Measurements from ENCODE around the gene TIFAB.

TIFAB gene

DNA sequence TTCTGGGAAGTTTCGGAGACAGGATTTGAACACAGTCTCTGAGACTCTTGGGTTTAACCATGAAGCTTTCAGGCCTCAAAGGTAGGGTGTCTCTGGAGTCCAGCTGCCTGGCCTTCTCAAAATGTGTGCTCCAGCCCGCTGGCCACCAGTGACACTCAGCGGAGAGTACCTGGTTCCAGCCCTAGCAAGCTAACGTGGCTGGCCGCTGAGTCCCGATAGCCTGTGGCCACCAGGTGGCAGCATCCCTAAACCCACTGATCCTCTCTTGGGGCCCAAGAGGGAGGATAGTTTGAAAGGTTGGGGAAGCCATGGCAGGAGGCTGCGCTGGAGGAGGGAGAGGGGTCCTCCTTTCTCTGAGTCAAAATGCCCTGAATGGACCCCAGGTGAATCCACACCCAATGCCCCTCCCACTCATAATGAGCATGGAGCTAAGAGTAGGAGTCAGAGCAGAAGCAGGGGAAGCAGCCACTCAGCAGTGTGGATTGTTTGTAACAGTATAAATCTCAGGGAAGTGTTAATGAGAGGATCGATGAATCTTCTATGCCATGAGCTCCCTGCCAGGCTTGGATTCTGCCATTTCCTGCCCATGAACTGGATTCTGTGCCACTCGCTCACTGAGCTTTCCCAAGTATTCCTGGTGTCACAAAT, 5.4 kb upstream of the TIFAB start:
- peak; percentile 33 for DNase-seq

DNA sequence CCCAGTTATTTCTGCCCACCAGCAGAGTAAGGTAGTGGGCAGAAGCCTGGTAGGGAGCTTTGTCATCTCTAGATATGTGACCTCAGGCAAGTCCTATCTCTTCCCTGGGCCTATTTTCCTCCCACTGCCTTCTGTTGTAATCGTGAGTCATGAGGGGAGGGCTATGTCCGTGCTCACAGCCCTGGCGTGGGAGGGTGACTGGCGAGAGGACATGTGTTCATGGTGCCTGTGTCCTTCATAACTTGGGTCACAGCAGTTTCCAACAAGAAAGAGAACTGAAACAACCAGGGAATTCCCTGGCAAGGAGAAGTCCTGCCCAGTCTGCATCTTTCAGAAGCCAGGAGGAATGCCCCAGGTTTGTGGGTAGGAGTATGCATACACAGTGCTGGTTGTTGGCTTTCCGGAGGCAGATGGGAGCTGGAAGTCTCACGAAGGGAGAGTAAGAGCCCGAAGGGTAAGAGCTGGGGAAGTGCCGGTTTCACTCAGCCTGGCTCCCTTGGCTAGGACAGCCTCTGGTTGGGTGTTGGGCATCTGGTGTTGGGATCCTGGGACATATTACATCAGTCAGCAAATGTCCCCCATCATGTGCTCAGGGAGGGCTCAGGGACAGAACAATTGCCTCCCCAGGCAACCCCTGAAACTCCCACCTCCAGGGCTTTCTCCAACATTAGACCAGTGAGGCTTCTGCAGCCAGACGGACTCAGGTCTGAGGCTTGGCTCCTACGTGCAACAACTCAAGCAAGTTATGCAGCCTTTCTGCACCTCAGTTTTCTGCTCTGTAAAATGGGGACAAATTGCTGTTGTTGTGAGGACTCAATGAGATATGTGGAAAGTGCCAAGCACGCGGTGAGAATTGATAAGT, 4.3 kb upstream of the TIFAB start:
- DNase-seq, result no peak

DNA sequence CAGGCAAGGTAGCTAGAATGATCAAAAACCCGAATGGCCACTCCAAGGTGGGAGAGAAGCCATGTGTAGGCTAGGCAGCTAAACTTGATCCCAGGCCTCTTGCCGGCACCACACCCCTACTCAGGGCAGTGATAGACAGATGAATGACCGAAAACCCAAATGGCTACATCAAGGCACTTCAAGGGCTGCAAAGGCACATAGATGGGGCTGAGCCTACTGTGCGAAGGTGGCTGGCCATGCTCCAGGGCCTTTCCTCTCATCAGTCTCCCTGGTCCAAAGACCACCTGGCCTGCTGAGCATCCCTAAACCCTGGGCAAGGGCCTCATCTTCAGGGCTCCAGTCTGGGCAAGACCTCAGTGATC, 3.7 kb upstream of the TIFAB start:
- no peak for DNase-seq

DNA sequence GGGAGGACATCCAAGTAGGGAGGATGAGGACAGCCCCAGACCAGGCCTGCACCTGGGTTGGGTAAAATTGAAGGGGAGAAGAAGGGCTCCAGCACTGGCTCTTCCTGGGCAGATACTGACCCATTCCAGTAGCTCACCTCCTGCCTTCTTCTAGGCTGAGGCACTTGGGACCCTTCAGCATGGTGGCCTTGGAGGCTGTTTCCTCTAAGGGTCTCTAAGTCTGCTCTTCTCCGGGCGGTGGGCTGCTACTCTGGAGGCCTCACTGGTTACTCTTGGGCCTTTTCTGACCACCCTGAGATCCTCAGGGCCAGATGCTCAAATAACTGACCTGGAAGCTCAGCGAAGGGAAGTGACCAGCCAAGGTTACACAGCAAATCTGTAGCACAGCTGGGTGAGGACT, 2.8 kb upstream of the TIFAB start:
- DNase-seq, result no peak

DNA sequence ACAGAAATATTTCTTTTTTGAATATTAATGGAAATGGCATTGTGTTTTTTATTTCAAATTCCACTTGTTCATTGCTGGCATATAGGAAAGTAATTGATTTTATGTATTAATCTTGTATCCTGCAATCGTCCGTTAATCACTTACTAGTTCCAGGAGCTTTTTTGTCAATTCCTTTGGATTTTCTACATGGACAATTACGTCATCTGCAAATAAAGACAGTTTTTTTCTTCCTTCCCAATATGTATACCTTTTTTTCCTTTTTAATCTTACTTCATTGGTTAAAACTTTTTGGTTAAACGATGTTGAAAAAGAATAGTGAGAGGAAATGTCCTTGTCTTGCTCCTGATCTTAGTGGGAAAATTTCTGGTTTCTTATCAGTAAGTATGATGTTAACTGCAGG, 1.5 kb upstream of the TIFAB start:
- no peak for DNase-seq

DNA sequence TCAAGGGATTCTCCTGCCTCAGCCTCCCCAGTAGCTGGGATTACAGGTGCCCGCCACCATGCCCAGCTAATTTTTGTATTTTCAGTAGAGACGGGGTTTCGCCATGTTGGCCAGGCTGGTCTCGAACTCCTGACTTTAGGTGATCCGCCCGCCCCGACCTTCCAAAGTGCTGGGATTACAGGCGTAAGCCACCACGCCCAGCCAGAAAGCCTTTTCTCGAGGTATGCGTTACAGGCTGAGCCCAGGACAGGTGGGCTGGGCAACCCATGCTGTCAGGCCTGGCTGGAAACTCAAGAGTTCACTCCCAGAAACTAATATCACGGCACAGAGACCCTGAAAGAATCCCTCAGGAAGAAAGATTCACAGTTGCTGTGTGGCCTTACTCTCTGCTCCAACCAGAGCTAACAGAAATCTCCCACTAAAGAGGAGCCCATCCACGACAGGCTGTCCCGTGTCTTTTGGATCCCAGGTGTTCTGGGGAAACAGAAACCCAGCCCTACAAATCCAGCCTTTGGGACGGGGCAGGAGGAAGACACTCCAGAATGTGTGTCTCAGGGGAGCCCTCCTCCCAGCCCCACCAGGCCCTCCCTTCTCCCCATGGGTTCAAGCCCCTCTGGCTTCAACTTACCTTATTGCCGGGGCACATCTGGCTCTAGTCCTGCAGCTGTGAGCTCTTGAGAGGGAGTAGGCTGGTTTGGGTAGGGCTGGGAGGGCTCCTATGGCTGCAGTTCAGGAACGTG, 400 bp downstream of the TIFAB start:
- DNase-seq, result no peak

DNA sequence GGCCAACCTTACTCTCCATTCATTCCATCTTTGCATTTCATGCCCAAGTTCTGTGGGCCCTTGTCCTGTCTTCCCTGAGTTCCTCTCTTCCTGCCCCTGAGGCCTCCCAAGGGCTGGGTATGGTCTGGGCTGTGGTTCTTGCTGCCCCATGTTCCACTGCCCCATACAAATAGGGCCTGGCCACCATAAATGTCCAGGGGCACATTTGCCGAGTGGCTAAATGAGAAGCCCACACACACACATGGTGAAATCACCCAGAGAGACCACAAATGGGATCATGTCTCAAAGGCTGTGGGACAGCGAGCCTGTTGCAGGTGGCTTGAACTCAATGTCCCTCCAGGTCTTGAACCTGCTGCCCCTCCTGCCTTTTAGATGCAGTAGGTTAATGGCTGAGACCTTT, 1.2 kb downstream of the TIFAB start:
- no peak for DNase-seq

DNA sequence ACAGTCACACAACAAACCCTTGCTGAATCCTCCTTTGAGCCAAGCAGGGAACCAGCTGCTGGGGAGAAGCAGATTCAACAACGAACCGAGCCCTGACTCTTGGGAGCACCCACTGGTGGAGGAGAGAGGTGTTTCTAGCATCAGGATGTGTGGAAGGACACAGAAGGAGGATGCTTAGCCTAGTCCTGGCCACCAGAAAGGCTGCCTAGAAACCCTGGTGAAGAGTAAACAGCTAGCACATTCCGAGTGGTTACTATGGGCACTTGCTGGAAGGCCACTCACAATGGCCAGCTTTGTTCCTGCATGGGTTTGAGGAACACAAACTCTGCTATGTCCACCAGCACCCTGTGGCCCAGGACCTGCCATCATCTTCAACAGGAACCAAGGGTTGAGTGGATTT, 1.8 kb downstream of the TIFAB start:
- no peak for DNase-seq

DNA sequence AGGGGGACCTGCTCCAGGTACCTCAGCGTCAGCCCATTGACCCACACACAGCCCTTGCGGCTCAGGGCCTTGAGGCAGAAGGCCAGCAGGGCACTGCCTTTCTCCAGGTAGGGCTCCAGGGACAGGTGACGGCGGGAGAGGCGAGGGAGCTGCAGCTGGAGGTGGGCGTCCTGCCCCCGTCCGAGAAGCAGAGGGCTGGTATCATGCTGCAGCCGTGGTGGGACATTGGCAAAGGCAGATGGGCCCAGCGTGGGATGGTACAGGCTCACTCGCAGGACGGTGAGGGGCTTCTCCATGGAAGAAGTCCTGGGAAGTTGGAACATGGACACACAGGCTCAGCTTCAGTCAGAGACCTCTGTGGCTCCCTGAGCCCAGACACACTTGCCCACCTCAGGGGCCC, 2.5 kb downstream of the TIFAB start:
- no peak for DNase-seq

DNA sequence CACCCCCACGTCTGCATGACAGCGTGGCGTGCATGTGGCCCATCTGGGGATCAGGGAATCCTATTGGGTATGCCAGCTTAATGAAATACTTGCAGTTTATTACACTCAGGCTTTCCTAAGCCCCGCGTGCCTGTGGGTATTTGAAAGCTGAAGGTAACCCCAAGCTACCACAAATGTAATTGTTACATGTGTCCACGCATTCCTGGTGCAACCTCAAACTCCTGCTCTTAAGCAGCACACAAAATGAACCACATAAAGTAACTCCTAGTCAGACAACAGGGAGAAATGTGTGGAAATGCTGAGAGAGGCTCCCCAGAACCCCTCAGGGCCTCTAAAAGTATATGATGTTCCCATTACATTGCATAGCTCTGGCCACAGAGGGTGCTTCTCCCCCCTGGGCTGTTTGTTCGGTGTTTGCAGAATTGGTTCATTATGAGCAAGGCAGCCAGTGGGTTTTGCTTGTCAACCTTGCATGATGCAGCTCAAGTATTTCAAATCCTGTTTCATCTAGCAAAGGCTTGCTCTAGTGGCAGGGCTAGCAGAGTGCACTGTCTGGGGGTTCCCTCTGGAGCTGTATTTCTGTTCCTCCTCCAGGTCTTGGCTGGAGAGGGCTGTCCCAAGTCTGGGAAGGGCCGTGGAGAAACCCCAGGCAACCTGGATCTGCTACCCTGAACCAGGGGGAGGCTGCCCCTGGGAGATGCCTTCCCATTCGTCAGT, 3.2 kb downstream of the TIFAB start:
- no peak for DNase-seq

DNA sequence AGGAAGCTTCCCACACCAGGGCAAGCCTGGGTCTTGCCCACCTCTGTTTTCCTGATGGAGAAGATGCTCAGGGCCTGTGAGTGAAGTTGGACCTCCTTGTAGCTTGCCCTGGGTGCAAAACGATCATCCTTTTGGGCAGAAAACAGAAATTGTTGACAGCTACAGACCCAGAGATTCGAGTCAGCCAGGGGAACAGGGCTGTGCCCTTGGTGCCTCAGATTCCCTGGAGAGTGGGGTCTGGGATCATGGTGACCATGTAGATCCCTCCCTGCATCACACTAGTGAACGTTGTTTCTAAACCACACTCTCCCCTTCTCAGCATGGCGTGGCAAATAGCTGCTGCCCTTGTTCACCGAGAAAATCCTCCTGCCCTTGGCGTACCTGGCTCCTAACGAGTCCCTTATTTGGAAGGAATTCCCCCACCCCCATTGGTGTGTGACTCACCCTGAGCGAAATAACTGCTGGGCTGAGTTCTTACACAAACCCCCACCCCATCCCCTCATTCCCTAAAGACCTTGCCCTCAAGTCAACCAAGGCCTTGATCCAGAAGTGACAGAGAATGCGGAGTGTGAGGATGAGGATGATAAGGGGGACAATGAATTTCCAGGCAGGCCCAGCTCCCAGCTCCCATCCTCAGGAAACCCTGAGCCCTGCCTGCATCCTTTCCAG, 3.9 kb downstream of the TIFAB start:
- no peak for DNase-seq

DNA sequence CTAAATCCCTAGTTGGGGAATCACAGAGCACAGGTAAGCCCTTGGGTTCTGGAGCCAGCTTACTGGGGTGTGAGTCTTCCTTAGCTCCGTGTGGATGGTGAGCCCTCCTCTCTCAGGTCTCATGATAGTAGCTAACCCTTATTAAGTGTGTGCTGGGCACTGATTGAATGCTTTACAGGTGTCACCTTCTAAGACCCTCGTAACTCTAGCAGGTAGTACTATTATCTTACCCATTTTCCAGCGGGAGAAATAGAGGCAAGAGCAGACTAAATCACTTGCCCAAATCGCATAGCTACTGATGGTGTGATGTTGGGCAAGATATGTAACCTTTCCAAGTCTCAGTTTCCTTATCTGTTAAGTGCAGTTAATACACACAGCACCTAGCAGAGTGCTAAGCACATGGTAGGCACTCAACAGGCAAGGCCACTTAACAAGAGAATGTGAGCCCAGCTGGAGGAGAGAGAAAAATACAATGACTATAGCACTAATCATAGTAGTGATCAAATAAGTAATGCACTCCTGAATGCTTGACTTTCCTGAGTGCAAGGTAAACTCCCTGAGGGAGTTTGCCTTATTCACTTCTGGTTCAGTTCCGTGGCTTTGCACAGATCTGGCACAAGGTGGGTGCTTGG, 4.7 kb downstream of the TIFAB start, which contains the start of gene DCANP1:
TSS of gene DCANP1 (minus strand) at position 51 of the 632 bp plus-strand sequence. CDS start 240 bp downstream, outside the sequence.
- no peak for DNase-seq

DNA sequence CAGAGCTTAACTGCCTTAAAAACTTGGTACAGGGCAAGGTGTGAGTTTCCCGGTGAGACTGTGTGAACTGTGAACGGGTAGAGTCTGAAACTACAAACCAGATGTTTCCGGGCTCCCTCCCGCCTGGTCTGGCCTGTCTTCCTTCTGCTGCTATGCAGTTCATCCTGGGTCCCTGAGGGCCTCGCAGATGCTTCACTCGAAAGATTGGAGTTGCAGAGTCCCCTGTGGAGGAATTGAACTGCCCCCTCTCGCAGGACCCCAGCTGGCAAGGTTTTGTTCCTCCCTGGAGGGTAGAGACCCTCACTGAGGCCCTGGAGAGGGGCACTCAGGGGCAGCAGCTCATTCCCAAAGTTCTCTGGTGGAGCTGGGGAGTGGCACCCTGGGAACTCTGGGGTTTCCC, 5.5 kb downstream of the TIFAB start:
- no peak for DNase-seq

DNA sequence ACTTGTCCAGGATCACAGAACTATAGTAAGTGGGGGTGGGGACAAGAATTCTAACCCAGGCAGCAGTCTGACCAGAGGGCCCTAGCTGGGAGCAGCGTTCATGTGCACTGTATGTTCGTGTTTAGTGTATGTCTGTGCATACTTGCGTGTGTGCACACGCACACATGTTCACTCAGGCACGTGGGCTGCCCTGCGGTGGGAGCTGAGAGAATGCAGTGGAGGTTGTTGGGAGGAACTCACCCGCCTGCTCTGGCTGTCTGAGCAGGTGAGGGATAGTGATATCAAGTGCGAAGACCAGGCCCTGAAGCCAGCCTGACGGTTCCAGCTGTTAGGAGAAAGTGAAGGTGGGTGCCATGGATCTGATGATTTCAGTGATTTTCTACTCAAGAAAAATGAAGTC, 5.9 kb downstream of the TIFAB start:
- DNase-seq, result no peak

DNA sequence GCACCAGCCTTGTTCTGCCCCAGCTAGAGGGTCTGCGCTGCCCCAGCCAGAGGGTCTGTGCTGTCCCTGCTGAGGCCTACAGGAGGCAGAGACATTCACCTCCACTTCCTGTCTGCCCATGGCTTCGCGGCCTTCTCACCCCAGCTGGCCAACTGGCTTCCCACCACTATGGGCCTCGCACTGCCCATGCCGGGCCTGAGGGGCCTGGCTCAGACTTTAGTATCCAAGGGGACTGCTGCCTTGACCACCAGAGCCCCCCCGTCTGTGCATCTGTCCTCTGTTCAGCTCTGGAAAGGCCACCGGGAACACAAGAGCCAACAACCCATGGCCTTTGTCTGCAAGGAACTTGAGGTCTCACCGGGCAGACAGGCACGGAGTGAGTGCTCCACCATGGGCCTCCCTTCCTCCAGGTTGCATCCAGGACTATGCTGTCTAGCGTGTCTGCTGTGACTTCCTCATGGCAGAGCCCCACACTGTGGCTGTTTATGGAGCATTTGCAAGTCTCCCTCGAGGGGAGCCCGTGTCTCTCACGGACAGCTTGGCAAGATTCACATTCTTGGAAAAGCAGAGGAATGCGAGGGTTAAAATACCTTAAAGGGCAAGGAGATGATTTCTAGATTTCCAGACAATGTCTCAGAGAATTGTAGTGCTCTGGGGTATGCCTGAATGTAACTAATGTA, 6.7 kb downstream of the TIFAB start:
- no peak for DNase-seq

DNA sequence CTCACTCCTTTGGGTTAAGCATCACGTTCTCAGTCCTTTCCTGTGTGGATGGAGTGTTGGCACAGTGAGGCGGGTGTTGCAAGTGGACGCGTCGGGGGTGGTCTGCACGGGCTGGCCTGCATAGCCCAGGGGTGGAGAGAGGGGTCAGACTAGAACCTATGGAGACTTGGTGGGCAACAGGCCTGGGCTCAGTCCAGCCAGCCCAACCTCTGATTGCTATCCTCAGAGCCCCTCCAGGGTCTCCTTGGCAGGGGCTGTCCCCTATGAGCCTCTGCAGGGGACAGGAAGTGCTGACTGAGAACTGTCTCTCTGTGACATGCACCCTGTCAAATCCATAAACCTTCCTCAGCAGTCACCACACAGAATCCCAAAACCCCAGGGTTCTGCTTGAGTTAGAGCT, 7.3 kb downstream of the TIFAB start:
- no peak for DNase-seq

DNA sequence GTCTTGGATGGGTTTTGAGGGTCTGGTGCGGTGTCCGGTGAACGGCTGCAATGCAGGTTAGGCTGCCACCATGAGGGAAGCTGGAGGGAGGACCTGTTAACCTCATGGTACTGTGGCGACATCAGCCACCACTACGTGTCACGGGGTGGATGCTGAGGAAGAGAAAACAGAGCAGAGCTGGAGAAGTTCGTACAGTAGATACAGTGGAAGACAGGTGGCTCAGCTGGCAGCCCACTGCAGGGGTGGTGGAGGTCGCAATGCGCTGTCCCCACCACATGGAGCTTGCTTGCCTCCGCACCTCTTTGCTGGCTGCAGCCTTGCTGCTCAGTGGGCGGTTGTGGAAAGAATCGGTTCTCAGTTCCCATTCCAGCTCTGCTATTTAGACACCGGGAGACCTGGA, 7.8 kb downstream of the TIFAB start:
- no peak for DNase-seq

DNA sequence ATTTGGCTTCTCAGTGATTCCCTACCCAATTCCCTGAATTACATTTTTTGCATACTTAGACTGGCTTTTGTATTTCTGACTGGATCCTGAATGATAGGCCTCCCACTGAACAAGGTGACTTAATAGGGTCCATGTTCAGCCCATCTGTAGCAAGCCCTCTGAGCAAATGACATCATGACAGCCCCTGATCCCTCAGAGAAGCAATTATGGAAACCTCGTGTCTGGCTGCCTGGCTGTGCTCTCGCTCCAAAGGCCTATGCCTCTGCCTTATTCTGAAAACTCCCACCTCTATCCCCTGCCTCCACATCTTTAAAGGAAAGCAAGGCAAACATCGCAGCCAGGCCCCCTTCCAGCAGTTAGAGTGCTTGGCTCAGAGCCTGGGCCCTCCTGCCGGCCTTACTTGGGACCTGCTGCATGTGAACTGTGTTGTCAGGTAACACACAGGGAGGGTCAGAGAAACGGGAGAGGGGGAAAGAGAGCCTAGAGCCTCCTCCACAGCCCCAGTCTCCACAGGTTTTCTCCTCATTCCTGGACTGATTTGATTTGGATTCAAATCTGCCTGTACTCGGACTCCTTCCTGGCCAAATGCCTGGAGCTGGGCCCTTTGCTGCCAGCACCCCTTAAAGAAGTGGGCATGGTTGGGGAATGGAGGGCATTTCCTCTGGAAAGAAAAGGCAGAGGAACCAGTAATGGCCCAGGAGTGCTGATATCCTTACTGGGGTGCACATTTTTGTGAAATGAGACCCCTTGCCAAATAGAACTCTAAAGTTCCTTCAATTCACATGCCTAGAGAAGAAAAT, 8.8 kb downstream of the TIFAB start:
- DNase-seq, result no peak

DNA sequence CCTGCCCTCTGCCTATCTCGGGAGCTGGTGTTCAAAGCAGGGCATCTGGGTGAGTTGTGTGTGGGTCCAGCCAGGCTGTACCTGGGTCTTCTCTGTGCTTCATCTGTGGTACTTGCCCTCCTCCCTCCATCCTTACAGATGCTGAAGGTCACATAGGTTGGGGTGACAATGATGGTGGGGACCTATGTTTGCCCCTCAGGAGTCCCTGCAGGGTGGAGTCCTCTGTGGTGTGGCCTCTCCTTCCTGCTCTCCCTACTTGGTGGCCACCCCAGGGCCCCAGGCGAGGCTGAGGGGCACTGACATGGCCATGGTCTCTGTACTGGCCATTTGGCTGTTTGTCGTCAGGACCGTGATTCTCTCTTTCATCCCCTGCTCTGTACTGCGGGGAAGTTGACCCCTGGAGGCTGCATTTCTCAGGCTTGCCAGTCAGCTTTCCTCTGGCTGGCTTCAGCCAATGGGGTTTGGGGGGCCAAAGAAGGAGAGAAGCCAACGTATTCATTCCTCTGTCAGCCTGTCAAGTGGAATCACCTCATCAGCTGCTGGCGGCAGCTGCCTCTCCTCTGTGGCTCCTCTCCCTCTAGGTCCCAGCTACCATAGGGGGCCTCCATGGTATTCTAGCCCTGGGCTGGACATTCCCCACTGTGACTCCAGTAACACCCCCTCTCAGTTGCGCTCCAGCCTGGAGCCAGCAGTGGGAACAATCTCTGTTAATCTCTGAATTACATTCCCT, 9.6 kb downstream of the TIFAB start:
- DNase-seq, result no peak

DNA sequence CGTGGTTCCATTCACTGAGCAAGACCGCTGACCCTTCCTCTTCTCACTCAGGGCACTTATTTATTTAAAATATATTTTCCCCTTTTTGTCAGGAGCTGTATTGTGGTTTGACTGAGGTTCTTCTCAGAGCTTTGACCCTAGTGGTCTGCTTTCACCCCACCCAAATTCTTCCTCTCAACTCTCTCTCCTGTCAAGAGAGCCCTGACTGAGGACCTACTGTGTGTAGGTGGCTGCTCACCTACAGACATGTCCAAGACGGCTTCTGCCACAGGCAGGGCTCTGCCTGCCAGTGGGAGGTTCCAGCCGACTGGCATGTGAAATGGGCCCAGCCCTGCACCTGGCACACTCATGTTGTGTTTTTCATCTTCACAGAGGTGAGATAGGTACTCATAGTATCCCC, 10.2 kb downstream of the TIFAB start:
- DNase-seq, result no peak
